SK-N-SH treated with all-trans-retinoic acid at 6 μM for 48 hours (cell line): ENCODE results near the gene IL4I1.
A peak's percentile ranks its signal among the peaks of the same experiment; 100 is the strongest.

Experiments
- ATAC-seq: fragments of 200-7000 bp; cut with Tn5 transposase; 3 replicates; pipeline ENCODE4 v1.9.1; 2020; ENCODE audit warnings: mild to moderate bottlenecking, moderate library complexity
- BACH2 ChIP-seq: fragments of 250-450 bp; sonication (Bioruptor Pico); IDR thresholded peaks from 2 replicates; pipeline ENCODE4 v1.9.0; 2021; ENCODE audit warnings: mild to moderate bottlenecking, borderline replicate concordance
- CREB5 ChIP-seq: fragments of 250-450 bp; sonication (Bioruptor Pico); IDR thresholded peaks from 2 replicates; pipeline ENCODE4 v1.5.1; 2020; ENCODE audit warnings: low read depth, mild to moderate bottlenecking, moderate library complexity
- CSDC2 ChIP-seq: fragments of 250-450 bp; sonication (Bioruptor Pico); IDR thresholded peaks from 2 replicates; pipeline ENCODE4 v1.5.0; 2020; ENCODE audit warnings: mild to moderate bottlenecking, moderate library complexity
- CSRNP3 ChIP-seq: fragments of 250-450 bp; sonication (Bioruptor Pico); IDR thresholded peaks from 2 replicates; pipeline ENCODE4 v1.5.1; 2021; ENCODE audit warnings: mild to moderate bottlenecking, moderate library complexity
- GLIS3 ChIP-seq: fragments of 250-450 bp; sonication (Bioruptor Pico); IDR thresholded peaks from 2 replicates; pipeline ENCODE4 v1.5.0; 2020; ENCODE audit warnings: mild to moderate bottlenecking, moderate library complexity
- ISL1 ChIP-seq: fragments of 250-450 bp; sonication (Bioruptor Pico); IDR thresholded peaks from 2 replicates; pipeline ENCODE4 v2.1.2; 2022; ENCODE audit warnings: mild to moderate bottlenecking, moderate library complexity
- OSR1 ChIP-seq: fragments of 250-450 bp; sonication (Bioruptor Pico); IDR thresholded peaks from 2 replicates; pipeline ENCODE4 v1.8.0; 2022; ENCODE audit warnings: moderate library complexity, mild to moderate bottlenecking, inconsistent platforms
- POU6F1 ChIP-seq: fragments of 250-450 bp; sonication (Bioruptor Pico); IDR thresholded peaks from 2 replicates; pipeline ENCODE4 v1.8.0; 2021; ENCODE audit warnings: low read depth, mild to moderate bottlenecking, moderate library complexity, borderline replicate concordance
- PPARA ChIP-seq: fragments of 250-450 bp; sonication (Bioruptor Pico); IDR thresholded peaks from 2 replicates; pipeline ENCODE4 v1.5.0; 2020; ENCODE audit warnings: mild to moderate bottlenecking, borderline replicate concordance
- RARB ChIP-seq: fragments of 250-450 bp; sonication (Bioruptor Pico); IDR thresholded peaks from 2 replicates; pipeline ENCODE4 v1.8.0; 2021; ENCODE audit warnings: mild to moderate bottlenecking, moderate library complexity
- TCF4 ChIP-seq: fragments of 250-450 bp; sonication (Bioruptor Pico); IDR thresholded peaks from 2 replicates; pipeline ENCODE4 v1.8.0; 2021; ENCODE audit warnings: mild to moderate bottlenecking, moderate library complexity, borderline replicate concordance
- TOX ChIP-seq: fragments of 250-450 bp; sonication (Bioruptor Pico); IDR thresholded peaks from 2 replicates; pipeline ENCODE4 v1.8.0; 2021; ENCODE audit warnings: mild to moderate bottlenecking, moderate library complexity, borderline replicate concordance
- TSHZ2 ChIP-seq: fragments of 250-450 bp; sonication (Bioruptor Pico); IDR thresholded peaks from 2 replicates; pipeline ENCODE4 v1.5.0; 2020; ENCODE audit warnings: mild to moderate bottlenecking, moderate library complexity
- ZC3H10 ChIP-seq: fragments of 250-450 bp; sonication (Bioruptor Pico); IDR thresholded peaks from 2 replicates; pipeline ENCODE4 v1.5.1; 2021; ENCODE audit warnings: mild to moderate bottlenecking, moderate library complexity
- ZFP30 ChIP-seq: fragments of 450-650 bp; formaldehyde crosslinking; IDR thresholded peaks from 2 replicates; pipeline ENCODE4 v1.5.0; 2022; ENCODE audit warnings: mild to moderate bottlenecking, moderate library complexity
- ZNF565 ChIP-seq: fragments of 450-650 bp; formaldehyde crosslinking; conservative IDR thresholded peaks from 2 replicates; pipeline ENCODE4 v1.5.0; 2020; ENCODE audit warnings: low read depth, mild to moderate bottlenecking, moderate library complexity
- ZNF70 ChIP-seq: fragments of 450-650 bp; formaldehyde crosslinking; IDR thresholded peaks from 2 replicates; pipeline ENCODE4 v1.5.0; 2020; ENCODE audit warnings: mild to moderate bottlenecking, moderate library complexity
- ZNF8 ChIP-seq: fragments of 450-650 bp; formaldehyde crosslinking; IDR thresholded peaks from 2 replicates; pipeline ENCODE4 v1.5.0; 2020; ENCODE audit warnings: mild to moderate bottlenecking, moderate library complexity

Gene IL4I1

GRCh38 chr19:49861107-49861506 lies 35.6 kb downstream of the IL4I1 start (continued):
- TF ChIP-seq POU6F1 (CRISPR knock-in tag): no peak
- TF ChIP-seq CSDC2: no peak
- TF ChIP-seq BACH2 (CRISPR knock-in tag): no peak
- TF ChIP-seq ISL1 (CRISPR knock-in tag): no peak
- TF ChIP-seq PPARA (CRISPR knock-in tag): no peak
- no peak for TF ChIP-seq RARB

- no peak for ATAC-seq
- no peak for TF ChIP-seq ZNF565 (CRISPR knock-in tag)
Measured at GRCh38 chr19:49860336-49861102, 36.2 kb downstream of the IL4I1 start.

GRCh38 chr19:49859682-49860335 lies 36.9 kb downstream of the IL4I1 start:
- no peak for ATAC-seq
- TF ChIP-seq PPARA (CRISPR knock-in tag) (no peak), BACH2 (CRISPR knock-in tag) (no peak), ZFP30 (CRISPR knock-in tag) (no peak), TCF4 (CRISPR knock-in tag) (no peak), ZNF70 (CRISPR knock-in tag) (no peak), ISL1 (CRISPR knock-in tag) (no peak)

GRCh38 chr19:49858088-49858985 lies 38.4 kb downstream of the IL4I1 start:
- TF ChIP-seq TCF4 (CRISPR knock-in tag) (no peak), OSR1 (CRISPR knock-in tag) (no peak), ZC3H10 (CRISPR knock-in tag) (no peak), POU6F1 (CRISPR knock-in tag) (no peak), CREB5 (no peak), GLIS3 (CRISPR knock-in tag) (no peak), TOX (CRISPR knock-in tag) (no peak)
- ATAC-seq: peak; percentile 1

- TF ChIP-seq GLIS3 (CRISPR knock-in tag) (no peak), CREB5 (no peak), ZNF8 (CRISPR knock-in tag) (no peak), CSRNP3 (no peak), TSHZ2 (CRISPR knock-in tag) (no peak)
- no peak for ATAC-seq
Measured at GRCh38 chr19:49857838-49858087, 38.9 kb downstream of the IL4I1 start.
